ENCODE measurements around the gene DLK1.

GRCh38 chr14:100741966-100742365 lies 15.3 kb downstream of the DLK1 start:
- TF ChIP-seq POLR2AphosphoS5 (IDR thresholded peaks at IDR 0.05; ENCODE audit: borderline replicate concordance, low read depth, low read length) (no peak), EZH2 (IDR thresholded peaks at IDR 0.05) (no peak), FOXP2 (optimal IDR thresholded peaks at IDR 0.05; ENCODE audit: control extremely low read depth, extremely low read length, insufficient read depth) (no peak)

Data from SK-N-MC (cell line).